NCI-H1417 (cell line): ENCODE measurements around the gene SLC7A6.

Experiments
- DNase-seq, 3 experiments: peaks; one replicate each; lab custom pipeline; 2025; lab: John Stamatoyannopoulos, UW

The SLC7A6 gene

DNA sequence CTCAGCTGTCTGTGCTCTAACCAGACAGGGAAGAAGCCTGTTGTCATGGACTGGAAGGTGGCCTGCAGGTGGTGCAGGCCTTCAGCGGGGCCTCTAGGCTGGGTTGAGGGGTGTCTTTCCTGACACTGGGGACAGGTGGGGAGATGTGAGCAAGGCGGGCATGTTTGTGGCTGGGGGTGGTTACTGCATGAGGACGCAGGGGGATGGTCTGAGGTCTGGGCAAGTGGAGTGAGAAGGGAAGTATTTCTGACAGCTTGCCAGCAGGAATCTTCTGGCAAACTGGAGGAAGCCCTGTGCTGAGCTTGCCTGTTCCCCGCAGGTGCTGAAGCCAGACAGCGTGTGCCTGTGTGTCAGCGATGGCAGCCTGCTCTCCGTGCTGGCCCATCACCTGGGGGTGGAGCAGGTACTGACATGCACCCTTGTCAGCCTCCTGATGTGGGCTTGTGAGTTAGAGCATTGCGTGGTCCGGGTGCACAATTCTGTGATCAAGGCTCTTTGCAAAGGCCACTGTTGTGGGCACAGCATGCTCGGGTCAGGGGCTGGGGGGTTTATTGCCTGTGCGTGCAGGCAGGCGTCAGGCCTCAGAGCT lies 82.7 kb downstream of the SLC7A6 start:
- no peak for DNase-seq

DNA sequence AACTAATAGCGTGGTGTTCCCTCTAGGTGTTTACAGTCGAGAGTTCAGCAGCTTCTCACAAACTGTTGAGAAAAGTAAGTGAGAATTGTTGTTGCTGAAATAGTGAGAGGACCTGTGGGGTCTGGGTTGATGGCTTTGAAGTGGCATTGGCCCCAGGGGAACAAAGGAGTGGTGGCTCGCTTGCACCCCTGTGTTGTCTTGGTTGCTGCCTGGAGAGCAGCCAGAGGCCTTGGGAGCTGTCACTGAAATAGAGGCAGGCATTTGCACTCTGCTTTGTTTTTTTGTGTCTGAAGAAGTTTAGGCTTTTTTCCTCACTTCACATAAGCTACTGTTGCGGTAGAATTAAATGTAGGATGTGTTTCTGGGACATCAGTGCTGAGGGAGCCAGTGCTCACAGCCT lies 83.3 kb downstream of the SLC7A6 start:
- DNase-seq: no peak

DNA sequence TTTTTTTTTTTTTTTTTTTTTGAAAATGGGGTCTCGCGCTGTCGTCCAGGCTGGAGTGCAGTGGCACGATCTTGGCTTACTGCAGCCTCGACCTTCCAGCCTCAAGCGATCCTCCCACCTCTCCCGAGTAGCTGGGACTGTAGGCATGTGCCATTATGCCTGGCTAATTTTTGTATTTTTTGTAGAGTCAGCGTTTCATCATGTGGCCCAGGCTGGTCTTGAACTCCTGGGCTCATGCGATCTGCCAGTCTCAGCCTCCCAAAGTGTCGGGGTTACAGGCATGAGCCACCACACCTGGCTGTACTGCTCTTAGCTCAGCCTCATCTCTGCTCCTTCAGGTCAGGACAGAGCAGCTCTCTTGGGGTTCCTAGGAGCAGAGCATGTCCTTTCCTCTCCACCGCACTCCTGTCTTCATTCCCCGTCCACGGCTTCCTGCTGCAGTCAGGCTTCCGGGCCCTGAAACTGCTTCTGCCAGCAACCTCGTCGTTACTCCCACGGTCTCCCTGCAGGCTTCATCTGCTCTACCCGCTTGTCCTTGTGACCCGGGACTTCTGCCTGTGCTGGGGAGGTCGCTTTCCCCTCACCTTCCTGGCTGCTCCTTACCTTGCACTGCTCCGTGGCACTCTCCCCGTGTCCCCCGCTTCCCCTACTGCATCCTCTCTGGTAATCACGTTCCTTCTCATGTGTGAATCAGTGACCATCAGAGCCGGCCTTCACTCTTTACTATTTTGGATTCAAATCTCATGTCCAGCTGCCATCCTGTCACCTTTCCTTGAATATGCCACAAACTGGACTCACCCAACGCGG lies 84.5 kb downstream of the SLC7A6 start:
- DNase-seq: no peak

DNA sequence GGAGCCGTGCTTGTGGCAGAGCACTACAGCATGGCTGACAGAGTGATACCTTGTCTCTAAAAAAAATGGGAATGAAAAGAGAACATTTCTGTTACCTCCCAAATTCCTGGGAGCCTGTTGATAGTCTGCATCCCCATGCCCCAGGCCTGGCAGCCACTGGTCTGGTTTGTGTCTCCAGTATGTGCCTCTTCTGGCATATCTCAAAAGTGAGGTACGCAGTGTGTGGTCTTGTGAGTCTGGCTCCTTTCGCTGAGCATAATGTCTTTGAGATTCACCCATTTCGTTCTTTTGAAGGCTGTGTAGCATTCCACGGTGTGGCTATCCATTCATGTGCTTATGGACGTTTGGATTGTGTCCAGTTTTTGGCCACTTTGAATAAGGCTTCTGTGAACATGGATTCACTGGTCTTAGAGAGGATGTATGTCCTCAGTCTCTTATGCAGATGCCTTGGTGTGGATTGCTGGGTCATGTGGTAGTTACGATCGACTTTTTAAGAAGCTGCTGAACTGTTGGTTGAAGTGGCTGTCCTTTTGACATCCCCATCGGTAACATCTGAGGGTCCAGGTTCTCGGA lies 85.6 kb downstream of the SLC7A6 start:
- DNase-seq: no peak

DNA sequence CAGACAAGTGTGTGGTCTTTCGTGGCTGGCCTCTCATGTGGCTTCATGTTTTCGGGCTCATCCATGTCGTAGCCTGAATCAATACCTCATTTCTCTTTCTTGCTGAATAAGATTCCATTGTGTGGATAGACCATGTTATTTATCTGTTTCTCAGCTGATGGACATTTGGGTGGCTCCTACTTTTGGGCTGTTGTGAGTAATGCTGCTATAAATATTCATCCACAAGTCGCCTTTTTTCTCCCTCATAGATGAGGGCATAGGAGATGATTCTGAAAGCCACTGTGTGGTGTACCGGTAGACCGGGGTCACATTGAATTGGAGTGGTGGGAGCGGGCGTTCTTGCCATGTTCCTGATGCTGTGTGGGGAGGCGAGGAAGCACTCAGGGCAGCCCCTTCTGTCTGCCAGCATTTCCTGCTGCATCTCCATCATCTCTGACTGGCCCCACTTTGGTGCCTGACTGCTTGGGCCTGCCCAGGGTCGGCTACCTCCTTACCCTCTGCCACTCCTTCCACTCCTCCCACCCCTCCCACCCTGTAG lies 86.6 kb downstream of the SLC7A6 start:
- DNase-seq: no peak
